BE2C (cell line): ENCODE data around the gene PKM.

Experiments used
- DNase-seq: peaks from one replicate; pipeline ENCODE4 v3.0.0-alpha.2; 2020
- H3K27me3 ChIP-seq: fragments of 250-450 bp; sonication (Bioruptor Pico); 2 replicates; pipeline ENCODE4 v1.5.1; 2020; ENCODE audit warnings: mild to moderate bottlenecking
- H3K36me3 ChIP-seq: fragments of 250-450 bp; sonication (Bioruptor Pico); 2 replicates; pipeline ENCODE4 v1.5.1; 2020; ENCODE audit warnings: mild to moderate bottlenecking
- H3K4me1 ChIP-seq: fragments of 250-450 bp; sonication (Bioruptor Pico); 2 replicates; pipeline ENCODE4 v1.5.1; 2020
- H3K4me3 ChIP-seq: 2 replicates; pipeline ENCODE4 v1.5.1; 2011; ENCODE audit warnings: low read depth, low read length
- H3K9me3 ChIP-seq: fragments of 250-450 bp; sonication (Bioruptor Pico); 2 replicates; pipeline ENCODE4 v1.5.1; 2020
- TF ChIP-seq, protein P1 (sequence below): IDR thresholded peaks from 2 replicates; pipeline ENCODE4 v1.5.1; 2012; ENCODE audit warnings: mild to moderate bottlenecking, low read depth, low read length

PKM gene

GRCh38 chr15:72184165-72184811, 46.7 kb downstream of the PKM start:
- H3K9me3 ChIP-seq, result no peaks in the 10 kb centered on the region
- no peak for DNase-seq
- H3K27me3 ChIP-seq, result peaks cover 20% of the 10 kb centered on the region
- H3K4me3 ChIP-seq, result peak overlapping the region; percentile 13
- H3K36me3 ChIP-seq, result no peaks in the 10 kb centered on the region
- TF ChIP-seq, protein P1, sequence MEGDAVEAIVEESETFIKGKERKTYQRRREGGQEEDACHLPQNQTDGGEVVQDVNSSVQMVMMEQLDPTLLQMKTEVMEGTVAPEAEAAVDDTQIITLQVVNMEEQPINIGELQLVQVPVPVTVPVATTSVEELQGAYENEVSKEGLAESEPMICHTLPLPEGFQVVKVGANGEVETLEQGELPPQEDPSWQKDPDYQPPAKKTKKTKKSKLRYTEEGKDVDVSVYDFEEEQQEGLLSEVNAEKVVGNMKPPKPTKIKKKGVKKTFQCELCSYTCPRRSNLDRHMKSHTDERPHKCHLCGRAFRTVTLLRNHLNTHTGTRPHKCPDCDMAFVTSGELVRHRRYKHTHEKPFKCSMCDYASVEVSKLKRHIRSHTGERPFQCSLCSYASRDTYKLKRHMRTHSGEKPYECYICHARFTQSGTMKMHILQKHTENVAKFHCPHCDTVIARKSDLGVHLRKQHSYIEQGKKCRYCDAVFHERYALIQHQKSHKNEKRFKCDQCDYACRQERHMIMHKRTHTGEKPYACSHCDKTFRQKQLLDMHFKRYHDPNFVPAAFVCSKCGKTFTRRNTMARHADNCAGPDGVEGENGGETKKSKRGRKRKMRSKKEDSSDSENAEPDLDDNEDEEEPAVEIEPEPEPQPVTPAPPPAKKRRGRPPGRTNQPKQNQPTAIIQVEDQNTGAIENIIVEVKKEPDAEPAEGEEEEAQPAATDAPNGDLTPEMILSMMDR, result no peak
- no peaks in the 10 kb centered on the region for H3K4me1 ChIP-seq

DNA sequence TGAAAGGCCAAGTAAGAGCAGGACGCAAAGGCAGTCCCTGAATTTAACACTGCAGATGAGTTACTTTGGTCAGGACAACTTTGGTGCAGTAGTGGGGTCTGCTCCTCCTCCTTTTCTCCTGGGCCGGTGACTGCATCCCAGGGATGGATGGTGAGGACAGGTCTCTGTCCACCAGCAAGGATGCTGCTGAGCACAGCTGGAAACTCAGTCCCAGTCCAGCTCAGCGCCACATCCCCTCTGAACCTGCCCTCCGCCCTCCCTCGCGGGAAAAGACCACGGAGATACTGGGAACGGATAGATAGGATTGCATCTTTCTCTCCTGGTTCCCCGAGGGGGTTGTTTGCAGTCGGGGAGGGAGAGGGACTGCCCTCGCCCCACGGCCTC, 47.2 kb downstream of the PKM start:
- peaks cover 20% of the 10 kb centered on the region for H3K27me3 ChIP-seq
- no peaks in the 10 kb centered on the region for H3K36me3 ChIP-seq
- no peaks in the 10 kb centered on the region for H3K4me1 ChIP-seq
- no peak for DNase-seq
- H3K4me3 ChIP-seq, result peak overlapping the region; percentile 13; the same call in 1 of the 2 replicates
- TF ChIP-seq, protein P1, result no peak
- no peaks in the 10 kb centered on the region for H3K9me3 ChIP-seq

DNA sequence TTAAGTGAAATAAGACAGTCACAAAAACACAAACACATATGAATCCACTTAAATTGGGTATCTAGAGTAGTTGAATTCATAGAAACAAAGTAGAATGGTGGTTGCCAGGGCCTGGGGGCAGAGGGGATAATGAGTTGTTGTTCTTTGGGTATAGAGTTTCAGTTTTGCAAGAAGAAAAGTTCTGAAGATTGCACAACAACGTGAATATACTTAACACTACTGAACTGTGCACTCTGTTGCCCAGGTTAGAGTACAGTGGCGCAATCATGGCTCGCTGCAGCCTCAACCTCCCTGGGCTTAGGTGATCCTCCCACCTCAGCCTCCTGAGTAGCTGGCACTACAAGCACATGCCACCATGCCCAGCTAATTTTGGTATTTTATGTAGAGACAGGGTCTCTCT, 48.3 kb downstream of the PKM start:
- TF ChIP-seq, protein P1, result no peak
- H3K4me1 ChIP-seq, result no peaks in the 10 kb centered on the region
- H3K9me3 ChIP-seq, result no peaks in the 10 kb centered on the region
- H3K36me3 ChIP-seq, result no peaks in the 10 kb centered on the region
- no peak overlapping the region for H3K4me3 ChIP-seq
- peaks cover 20% of the 10 kb centered on the region for H3K27me3 ChIP-seq
- no peak for DNase-seq

- H3K27me3 ChIP-seq, result peaks cover 20% of the 10 kb centered on the region
- TF ChIP-seq, protein P1, result no peak
- H3K4me1 ChIP-seq, result no peaks in the 10 kb centered on the region
- no peaks in the 10 kb centered on the region for H3K36me3 ChIP-seq
- no peak overlapping the region for H3K4me3 ChIP-seq
- H3K9me3 ChIP-seq, result no peaks in the 10 kb centered on the region
- no peak for DNase-seq
These were observed 48.7 kb downstream of the PKM start for GRCh38 chr15:72182244-72182643.

- no peak overlapping the region for H3K4me3 ChIP-seq
These were observed 50.1 kb downstream of the PKM start for GRCh38 chr15:72180761-72181324.

More at GRCh38 chr15:72180761-72181324, 50.1 kb downstream of the PKM start:
- no peaks in the 10 kb centered on the region for H3K36me3 ChIP-seq
- DNase-seq, result no peak
- peaks cover 20% of the 10 kb centered on the region for H3K27me3 ChIP-seq
- H3K4me1 ChIP-seq, result no peaks in the 10 kb centered on the region
- TF ChIP-seq, protein P1, result no peak
- H3K9me3 ChIP-seq, result no peaks in the 10 kb centered on the region
